ENCODE data around the gene OR10A3.

GRCh38 chr11:7936615-7937014, 4.9 kb downstream of the OR10A3 start:
- TF ChIP-seq CTCF (IDR thresholded peaks at IDR 0.05): no peak
- TF ChIP-seq POLR2A (IDR thresholded peaks at IDR 0.05): no peak

Data from thyroid gland (tissue), 4 donors.